HG03520 (cell line): ENCODE data around the gene MSX1.

Source experiments
- ATAC-seq: cut with Tn5 transposase; IDR thresholded peaks from one replicate; pipeline ENCODE4 v1.9.1; 2021; ENCODE audit warnings: mild to moderate bottlenecking, moderate library complexity; ENCODE audit not compliant: unreplicated experiment

MSX1 gene

DNA sequence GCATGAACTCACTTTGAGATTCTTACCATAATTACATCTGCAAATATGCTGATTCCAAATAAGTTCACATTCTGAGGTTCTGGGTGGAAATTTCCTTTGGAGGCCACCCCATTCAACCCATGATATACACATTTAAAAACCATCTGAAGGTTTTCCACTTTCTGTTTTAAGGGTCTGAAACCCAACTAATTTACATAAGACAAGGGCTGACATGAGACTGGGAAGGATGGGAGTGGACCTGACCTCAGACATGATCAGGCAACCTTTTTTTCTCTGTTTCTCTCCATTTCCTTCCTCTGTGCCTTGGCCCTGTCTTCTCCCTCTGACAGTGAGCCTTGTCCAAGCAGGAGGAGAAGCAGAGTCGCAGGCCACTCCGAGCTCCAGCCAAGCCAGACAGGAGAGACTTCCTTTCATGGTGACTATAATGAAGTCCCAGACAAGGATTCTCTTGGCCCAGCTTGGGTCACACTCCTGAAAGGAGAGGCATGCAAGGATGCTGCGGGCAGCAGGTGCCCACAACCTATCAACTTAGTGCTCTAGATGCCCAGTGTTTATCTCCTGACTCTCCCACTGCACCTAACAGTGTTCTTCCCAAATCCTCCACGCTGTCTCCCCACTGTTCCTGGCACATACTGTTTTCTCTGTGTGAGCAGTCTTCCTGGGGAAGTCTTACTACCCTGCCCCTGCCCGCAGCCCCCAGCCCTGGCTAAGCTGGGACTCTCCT lies 39.9 kb downstream of the MSX1 start:
- no peak for ATAC-seq

DNA sequence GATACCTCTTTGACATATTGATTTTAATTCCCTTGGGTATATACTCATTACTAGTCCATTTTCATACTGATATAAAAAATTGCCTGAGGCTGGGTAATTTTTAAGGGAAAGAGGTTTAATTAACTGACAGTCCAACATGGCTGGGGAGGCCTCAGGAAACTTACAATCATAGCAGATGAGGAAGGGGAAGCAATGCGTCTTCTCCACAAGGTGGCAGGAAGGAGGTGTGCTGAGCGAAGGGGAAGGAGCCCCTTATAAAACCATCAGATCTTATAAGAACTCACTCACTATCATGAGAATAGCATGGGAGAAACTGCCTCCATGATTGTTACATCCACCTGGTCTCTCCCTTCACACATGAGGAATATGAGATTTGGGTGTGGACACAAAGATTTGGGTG lies 42.4 kb downstream of the MSX1 start:
- ATAC-seq = no peak

DNA sequence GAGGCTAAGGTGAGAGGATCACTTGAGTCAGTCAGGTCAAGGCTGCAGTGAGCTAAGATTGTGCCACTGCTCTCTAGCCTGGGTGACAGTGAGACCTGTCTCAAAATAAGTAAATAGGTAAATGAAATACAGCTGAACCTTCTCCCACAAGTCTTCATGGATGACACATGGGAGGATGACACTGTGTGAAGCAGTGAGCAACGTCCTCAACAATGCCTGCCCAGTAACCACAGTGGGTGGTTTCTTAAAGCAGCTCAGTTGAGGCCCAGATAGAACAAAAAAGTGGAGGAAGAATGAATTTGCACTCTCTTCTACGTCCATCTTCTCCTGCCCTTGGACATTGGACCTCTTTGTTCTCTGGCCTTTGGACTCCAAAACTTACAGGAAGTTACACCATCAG lies 52.7 kb downstream of the MSX1 start:
- ATAC-seq = no peak

DNA sequence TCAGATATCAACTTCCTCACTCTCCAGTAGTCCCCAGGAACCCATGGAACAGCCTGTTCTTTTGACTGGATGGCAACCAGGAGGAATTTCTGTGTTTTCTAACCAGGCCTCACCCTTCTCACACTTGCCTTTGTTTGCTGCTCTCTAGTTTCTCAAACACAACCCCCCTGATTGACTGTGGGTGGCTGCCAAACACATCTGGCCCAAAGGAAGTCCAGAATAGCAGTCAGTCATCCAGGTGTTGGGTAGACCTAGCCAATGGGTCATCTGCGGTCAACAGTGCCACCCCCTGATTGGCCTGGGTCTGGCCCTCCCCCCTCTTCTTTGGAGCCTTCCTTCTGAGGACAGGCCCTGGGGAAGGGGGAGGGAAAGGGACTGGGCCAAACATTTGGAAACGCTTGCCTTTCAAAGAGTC lies 53.7 kb downstream of the MSX1 start:
- ATAC-seq = no peak
